NOMO-1 treated with dmso at 0.1 percent for 144 hours (cell line): ENCODE data around the gene FIGNL1.

ENCODE experiments used
- DNase-seq: peaks from one replicate; lab custom pipeline; 2025; ENCODE audit not compliant: unreplicated experiment; lab: John Stamatoyannopoulos, UW

FIGNL1 gene, protein sequence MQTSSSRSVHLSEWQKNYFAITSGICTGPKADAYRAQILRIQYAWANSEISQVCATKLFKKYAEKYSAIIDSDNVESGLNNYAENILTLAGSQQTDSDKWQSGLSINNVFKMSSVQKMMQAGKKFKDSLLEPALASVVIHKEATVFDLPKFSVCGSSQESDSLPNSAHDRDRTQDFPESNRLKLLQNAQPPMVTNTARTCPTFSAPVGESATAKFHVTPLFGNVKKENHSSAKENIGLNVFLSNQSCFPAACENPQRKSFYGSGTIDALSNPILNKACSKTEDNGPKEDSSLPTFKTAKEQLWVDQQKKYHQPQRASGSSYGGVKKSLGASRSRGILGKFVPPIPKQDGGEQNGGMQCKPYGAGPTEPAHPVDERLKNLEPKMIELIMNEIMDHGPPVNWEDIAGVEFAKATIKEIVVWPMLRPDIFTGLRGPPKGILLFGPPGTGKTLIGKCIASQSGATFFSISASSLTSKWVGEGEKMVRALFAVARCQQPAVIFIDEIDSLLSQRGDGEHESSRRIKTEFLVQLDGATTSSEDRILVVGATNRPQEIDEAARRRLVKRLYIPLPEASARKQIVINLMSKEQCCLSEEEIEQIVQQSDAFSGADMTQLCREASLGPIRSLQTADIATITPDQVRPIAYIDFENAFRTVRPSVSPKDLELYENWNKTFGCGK

DNA sequence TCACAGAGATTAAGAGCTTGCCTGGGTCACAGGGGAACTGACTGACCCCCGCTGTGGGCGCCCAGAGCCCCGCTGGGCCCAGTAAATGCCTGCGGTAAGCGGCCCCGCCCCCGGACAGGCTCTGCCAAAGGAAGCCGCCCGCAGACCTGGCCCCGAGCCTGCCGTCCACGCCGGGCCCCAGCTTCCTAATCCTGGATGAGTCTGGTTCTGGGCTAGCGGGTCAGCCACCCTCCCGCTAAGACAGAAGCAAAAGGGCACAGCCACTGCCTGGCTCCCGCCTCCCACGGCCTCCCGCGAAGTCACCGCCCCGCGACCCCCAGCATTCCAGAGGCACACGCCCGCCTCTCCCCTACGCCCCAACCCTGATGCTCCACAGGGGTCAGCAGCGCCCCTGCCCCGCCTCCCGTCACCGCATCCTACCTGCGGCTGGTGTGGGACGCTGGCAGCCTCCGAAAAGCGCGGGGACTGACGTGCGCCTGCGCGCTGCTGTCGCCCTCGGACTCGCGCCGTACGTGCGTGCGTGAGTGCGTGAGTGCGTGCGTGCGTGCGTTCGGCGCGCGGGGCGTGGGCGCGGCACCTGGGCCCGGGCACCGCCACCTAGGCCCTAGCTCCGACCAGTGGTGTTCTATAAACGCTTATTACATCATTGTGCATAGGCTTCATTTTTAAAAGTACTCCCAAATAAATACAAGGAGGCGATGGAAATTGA, at the start of gene FIGNL1:
Gene FIGNL1 (minus strand): TSS at position 470 of the 709 bp plus-strand sequence. CDS start 3,063 bp downstream, outside the sequence.
- peak; percentile 61 for DNase-seq

DNA sequence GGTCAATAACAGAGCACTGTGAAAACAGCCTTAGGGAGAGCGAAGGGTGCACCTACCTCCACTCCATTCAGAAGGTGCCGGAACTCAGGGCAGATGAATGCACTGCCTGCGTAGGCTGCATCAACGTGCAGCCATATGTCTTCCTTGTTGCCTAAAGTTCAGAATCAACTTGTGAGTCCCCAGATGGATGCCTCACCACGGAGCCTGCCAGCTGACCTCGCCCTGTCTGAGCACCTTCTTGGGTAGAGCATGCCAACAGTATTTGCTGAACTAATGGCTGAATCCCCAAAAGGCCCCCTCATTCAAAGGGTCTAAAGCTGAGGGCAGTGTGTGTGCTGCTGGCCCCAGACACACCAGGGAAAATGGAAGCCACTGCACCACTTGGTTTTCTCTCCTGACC, 48.9 kb upstream of the FIGNL1 start:
- DNase-seq, result no peak

DNA sequence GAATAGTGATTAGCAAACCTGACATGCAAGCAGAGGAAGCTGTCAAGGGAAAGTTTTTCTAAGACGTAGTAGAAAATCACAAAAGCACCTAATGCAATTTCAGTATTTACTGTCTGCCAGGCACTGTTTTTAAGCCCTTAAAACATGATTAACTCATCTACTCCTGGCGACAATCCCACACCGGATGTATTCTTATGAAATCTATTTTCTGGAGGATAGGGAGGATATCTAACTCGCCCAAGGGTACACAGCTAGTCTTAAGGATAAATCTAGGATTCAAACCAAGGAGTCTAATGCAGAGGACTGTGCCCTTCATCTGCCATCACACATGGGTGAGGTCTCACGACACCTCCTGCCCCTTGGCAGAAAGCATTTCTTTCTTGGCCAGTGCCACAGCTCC, 47.8 kb upstream of the FIGNL1 start:
- no peak for DNase-seq

DNA sequence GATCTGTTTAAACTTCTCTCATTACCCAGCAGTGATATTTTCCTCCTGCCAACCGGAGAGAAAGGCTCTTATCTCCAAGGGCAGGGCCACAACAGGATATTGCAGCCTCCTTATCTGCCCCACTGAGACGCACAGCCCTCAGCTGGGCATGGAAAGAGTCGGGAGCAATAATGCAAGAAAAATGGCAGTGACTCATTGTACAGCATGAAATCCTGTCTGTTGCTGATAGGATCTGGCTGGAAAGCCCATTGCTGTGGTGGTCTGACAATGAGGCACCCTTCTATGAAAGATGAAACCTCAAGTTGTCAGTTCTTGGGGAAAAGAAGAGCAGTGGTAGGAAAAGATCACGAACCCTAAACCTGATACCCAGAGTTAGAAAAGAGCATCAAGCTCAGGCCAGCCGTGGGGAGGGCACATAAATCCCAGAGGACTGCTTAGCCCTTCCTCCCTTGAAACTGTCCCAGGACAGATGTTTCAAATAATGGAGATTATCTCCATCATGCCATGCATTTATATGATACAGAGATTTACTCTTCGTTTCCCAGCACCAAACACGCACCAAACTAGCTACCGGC, 47.0 kb upstream of the FIGNL1 start:
- no peak for DNase-seq

DNA sequence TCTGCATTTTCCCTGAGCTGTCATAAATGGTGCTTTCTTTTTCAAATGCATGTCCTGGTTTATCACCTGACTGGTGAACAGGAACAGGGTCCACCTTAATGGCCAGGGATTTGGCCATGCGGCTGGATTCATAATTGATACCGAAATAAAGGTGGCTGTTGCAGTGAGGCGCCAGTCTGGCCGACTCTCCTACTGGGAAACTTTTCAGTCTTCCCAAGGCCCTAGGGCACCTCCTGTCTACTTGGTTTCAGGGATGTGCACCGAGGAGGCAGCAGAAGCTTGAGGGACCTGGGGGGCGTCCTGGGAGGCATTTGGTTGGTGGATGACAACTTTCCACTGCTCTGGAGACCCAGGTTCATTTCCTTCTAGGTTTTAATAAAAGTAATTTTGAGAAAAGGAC, 46.4 kb upstream of the FIGNL1 start:
- no peak for DNase-seq

DNA sequence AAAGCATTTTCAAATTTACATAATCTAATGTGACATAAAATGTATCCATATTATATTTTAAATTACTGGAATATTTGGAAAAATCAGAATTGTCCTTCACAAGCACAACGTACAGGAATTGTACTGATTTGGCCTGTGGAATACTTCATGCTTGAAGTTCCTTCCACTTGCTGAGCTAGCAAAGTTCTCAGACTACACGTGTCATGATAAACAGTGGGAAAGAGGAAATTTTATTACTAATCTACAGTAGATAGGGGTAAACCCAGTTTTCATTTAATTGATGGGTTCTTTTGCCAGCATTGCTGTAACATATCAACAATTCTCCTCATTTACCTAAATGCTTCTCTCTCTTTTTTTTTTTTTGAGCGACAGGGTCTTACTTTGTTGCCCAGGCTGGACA, 45.6 kb upstream of the FIGNL1 start:
- DNase-seq, result no peak

DNA sequence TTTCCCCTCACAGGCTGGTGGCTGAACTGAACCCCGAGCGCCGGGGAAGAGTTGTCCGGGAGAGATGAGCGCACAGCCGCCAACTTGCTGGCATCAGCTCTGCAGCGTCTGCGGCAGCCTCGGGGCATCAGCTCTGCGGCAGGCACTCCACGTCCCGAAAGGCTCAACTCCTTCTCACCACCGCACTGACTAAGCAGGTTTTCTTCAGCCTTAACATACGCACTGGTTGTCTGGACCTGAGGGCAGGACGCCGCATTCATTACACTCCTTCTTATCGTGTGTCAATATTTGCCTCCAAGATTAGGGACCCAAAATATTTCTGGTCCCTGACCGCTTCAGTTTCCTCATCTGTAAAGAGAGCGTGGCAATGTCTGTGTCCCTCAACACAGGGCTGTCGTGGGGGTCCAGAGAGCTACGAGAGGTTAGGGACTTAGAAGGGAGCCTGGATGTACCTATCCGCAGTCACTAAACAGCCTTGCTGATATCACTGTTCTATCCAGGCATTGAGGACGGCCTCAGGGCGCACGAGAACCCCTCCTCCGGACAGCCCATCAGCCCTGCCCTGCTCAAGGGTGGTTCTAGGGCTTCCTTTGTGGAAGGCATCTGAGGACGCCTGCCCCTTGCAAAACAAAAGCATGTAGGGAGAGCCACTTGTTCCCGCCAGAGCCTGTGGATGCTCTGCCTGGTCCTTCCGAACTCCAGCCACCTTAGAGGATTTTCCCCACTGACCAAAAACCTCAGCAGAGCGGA, 42.8 kb upstream of the FIGNL1 start:
- no peak for DNase-seq

DNA sequence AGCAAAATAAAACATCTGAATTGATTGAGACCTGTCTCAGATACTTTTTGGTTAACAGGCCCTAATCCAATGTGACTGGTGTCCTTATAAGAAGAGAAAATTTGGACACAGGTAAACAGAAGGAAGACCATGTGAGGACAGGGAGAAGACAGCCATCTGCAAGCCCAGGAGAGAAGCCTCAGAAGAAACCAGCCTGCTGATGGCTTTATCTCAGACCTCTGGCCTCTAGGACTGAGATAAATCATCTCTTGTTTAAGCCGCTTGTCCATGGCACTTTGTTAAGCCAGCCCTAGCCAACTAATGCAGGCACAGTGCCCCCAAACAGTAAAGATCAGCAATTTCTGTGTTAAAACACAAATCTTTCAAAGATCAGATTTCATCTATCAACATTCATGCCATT, 41.8 kb upstream of the FIGNL1 start:
- no peak for DNase-seq

DNA sequence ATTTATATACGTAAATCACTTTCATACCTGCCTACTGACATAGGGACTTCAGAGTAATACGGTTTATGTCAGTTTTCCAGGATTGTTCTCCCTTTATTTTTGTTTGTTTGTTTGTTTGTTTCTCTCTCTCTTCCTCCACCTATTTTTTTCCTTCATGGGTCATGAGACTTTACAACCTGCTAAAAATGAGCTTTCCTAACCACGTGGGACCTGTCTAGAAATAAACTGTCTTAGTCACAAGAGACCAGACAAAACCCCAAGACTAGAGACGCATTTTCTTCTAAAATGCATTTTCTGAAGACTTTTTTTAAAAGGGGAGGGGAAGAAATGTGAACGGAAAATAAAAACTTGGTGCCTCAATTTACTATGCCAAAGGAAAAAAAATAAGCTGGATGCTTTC, 41.1 kb upstream of the FIGNL1 start:
- no peak for DNase-seq

DNA sequence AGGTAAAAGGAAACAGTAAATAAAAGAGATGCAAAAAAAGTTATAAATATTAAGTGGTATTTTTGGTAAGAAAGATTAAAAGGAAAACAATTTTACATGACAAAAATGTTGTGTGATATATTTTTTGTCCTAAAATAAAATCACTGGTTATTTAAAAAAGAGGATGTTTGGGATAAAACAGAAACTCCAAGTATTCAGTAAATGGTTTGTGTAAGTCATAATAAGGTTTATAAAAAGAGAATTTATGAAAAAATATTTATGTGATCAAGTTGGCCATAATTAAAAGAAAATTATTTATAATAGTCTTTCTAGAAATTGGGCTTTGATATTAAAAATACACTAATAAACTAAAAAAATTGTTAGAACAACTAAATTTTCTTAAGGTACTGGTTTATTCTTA, 38.2 kb upstream of the FIGNL1 start:
- DNase-seq, result no peak

DNA sequence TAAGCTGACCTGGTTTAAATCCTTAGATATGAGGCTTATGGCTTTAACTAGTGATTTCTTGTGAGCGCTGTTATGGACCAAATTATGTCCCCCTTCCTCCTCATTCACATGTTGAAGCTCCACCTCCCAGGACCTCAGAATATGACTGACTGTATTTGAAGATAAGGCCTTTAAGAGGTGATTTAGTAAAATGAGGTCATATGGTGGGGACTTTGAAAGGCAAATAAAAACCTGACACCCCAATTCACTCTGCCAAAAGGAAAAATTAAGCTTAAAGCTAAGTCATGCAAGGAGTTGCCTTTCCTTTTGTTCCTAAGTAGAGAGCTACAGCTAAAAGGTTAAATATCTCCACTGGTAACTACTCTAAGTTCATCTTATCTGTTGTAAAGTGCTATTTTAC, 36.4 kb upstream of the FIGNL1 start:
- no peak for DNase-seq

DNA sequence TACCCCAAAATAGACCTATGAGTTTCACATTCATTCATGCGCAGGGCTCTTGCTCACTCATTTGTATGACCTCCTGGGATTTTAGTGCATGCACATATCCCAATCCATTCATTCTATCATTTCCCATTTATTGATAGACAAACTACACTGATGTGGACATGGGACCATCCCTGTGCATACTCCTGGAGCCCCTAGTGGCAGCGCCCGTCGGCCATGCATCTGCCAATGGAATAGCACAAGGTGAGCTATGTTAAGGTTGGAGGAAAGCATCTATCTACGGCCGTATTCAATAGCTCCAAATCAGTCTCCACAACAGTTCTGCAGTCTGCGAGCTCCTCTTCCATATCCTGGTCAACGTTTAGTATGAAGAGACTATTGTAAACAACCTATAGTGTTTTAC, 31.7 kb upstream of the FIGNL1 start:
- no peak for DNase-seq

DNA sequence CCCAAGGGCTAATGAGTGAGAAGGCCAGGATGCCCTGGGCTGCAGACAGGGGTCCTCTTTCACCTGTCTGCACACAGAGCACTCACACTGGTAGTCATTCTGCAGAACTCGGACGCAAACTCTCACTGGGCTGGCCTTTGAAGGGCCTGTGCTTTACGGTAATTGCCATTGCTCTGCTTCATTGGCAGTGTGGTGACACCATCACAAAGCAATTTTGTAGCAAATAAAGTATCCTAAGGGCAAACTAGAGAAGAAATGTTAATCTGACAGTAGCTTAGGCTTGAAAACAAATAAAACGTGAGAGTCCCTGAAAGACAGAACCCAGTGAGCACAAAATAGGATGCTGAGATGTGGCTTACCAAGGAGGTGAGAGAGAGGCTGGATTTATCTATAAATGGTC, 30.6 kb upstream of the FIGNL1 start:
- DNase-seq, result no peak

DNA sequence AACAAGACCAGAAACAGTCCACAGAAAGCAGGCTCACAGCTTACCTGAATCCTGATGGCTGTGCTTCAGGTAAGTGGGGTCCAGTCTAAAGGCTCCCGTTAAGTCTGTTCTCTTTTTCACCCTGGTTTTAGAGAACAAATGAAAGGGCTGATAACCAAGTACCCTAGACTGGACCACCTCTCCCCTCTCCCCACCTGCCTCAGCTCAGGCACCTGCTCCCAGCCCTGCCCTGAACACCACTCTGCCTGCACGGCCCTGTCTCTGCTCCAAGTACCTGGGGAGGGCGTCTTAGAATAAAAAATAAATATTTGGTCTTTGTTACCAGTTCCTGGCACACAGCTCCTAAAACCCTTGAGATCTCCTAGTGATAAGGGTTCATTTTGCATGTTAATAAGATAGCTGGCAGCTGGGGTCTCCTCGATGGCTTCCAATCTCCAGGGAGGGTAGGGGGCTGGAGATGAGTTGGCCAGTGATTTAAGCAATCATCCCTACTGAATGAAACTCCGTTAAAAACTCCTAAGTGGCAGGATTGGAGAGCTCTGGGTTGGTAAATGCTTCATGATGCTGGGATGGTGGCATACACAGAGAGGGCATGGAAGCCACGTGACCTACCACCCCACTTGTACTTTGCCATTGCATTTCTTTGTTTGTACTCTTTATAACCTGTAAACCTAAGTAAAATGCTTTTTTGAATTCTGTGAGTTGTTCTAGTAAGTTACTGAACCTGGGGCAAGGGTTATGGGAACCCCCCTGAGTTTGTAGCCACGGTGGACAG, 29.8 kb upstream of the FIGNL1 start:
- no peak for DNase-seq

DNA sequence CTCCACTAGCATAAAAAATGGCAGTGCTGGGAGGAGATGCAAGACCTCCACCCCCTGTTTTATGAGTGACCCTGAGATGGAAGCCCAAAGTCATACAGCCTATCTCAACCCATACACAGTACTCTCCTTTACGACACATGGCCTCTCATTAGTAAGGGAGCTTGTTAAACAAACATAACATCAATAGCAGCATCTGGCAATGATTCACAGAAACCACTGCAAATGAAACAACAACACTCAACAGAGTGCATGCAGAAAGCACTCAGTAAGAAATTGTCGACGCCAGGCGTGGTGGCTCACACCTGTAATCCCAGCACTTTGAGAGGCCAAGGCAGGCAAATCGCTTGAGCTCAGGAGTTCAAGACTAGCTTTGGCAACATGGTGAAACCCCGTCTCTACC, 27.5 kb upstream of the FIGNL1 start:
- DNase-seq, result no peak

DNA sequence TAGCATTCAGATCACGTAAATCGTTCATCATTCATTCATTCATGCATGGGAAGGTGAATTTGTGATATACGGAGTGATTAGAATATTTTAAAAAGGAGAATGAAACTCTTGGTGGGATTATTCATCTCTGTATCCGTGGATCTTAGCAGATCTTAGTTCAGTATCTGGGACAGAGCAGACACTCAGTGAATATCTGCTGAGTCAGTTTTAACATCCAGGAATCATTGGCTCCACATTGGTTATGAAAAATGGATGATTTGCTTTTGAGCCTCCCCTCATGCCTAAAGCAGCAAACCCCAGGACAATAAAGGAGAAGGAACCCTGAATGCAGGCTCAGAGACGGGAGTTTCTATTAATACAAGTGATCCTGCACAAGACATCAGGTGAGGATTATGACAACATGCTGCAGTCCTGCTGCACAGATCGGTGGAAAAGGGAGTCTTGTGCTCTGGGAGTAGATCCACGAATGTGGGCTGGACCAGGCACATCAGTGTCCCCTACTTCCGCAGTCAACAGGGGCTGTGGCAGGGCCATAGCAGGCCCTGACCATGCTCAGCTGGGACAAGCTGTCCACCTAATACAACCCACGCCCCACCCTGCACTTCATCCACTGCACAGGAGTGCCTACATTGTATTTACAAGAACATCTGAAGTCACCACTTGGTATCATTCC, 26.9 kb upstream of the FIGNL1 start:
- DNase-seq, result no peak

DNA sequence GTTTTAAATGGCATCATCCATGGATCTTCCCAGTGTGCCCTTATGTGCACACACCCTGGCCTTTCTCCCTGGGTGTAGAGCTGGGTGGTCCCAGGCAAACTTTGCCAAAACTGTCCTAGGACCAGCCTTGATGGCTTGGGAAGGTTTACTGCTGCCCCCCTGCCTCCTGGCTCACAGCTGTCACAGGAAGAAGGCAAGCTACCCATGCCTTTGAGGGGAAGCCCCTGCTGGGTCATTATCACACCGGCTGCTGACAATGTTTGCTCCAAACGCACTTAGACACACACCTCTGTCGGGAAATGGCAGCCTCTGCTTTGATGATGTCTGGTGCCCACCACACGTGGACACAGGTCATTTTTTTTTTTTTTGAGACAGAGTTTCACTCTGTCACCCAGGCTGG, 25.2 kb upstream of the FIGNL1 start:
- no peak for DNase-seq

DNA sequence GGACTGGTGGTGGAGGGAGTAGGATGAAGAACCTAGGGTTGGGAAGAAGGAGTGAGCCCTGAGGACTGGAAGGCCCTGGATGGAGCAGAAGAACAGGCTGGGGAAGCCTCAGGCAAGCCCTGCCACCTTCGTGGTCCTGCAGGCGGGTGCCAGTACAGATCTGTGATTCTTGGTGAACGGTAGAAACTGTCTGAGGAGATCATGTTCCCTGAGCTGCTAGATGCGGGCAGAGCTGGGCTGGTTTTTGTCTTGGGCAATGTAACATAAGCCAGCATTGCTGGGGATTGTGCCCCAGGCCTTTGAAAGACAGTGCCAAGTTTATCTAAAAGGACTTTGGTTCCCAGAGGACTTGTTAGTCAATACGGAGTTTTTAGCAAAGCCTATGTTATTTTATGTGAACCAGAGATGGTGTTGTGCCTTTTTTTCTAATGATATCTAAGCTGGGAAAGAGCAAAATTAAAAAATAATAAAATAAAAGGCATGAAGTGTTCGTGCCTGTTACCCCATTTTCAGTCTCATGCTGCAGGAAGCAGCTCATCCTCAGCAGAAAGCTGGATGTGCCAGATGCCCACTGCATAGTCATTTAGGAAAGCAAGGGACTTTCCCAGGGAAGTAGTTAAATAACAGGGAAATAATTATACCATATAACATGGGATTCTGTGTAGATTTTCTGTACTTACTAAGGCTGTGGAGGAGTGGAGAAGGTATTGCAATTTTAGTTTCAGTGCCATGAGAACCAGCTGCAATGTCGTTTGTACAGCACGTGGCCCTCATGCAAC, 24.4 kb upstream of the FIGNL1 start:
- no peak for DNase-seq

DNA sequence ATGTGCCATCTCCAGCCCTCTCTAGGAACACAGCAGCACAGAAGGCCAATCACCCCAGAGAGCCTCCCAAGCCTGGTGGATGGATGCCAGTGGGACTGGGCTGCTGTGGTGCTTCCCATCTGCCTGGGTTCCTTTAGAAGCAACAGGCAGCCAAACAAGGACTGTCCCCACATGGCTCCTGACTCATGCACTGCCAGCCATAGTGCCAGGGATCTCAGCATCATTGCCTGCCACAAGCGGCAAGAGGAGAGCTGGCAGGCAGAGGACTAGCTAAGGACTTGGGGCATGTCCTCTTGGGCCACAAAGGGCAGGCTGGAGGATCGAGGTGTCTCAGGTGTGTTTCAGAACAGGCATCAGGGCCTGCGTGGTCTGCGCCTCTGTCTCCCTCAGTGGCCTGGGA, 23.4 kb upstream of the FIGNL1 start:
- DNase-seq, result no peak
